ENCODE measurements around the gene CRELD1. TPM values are rescaled to one million over a fixed set of nuclear protein-coding genes. Genes with fewer than 3 reads are reported as not detected.

CRELD1 gene
- total and polyA plus RNA-seq, 9 of the 15 experiments (the other 6 are each of a cell fraction or from before 2014, with no cell fraction given), result 3.3 to 25.8 (median 16.5) TPM

GRCh38 chr3:9957214-9957613 lies 23.6 kb downstream of the CRELD1 start (continued):
- TF ChIP-seq STAG1 (CRISPR knock-in tag; IDR thresholded peaks at IDR 0.05; ENCODE audit: borderline replicate concordance) (no peak), FOXK2 (conservative IDR thresholded peaks at IDR 0.05 in 1 of 2, IDR thresholded peaks at IDR 0.05 in 1 of 2; ENCODE audit: low read depth in 2 of 2) (no peak), L3MBTL2 (IDR thresholded peaks at IDR 0.05) (peak; percentile 90), NUFIP1 (IDR thresholded peaks at IDR 0.05; ENCODE audit: partially characterized antibody) (no peak), ZNF592 (IDR thresholded peaks at IDR 0.05) (peak; percentile 28; the same call in 1 of the 2 replicates), HDAC1 (IDR thresholded peaks at IDR 0.05) (0 out of 4 replicates have a peak, but pooled peaks of 1 of the 2 experiments have one; percentile 32), MCM3 (IDR thresholded peaks at IDR 0.05) (no peak), SRSF9 (IDR thresholded peaks at IDR 0.05; ENCODE audit: borderline replicate concordance, low read depth, low read length) (no peak), ZFP1 (CRISPR knock-in tag; IDR thresholded peaks at IDR 0.05) (no peak), ZNF165 (CRISPR knock-in tag; IDR thresholded peaks at IDR 0.05; ENCODE audit: borderline replicate concordance) (no peak), RAD21 (CRISPR knock-in tag; conservative IDR thresholded peaks at IDR 0.05 in 1 of 2, IDR thresholded peaks at IDR 0.05 in 1 of 2) (0 out of 4 replicates have a peak, but pooled peaks of 1 of the 2 experiments have one; percentile 13), ZNF584 (CRISPR knock-in tag; IDR thresholded peaks at IDR 0.05; ENCODE audit: low read depth) (no peak), ATF3 (IDR thresholded peaks at IDR 0.05) (no peak), ATF3 (CRISPR knock-in tag; conservative IDR thresholded peaks at IDR 0.05) (no peak), ZNF41 (CRISPR knock-in tag; conservative IDR thresholded peaks at IDR 0.05) (no peak), ZNF280A (IDR thresholded peaks at IDR 0.05; ENCODE audit: low read depth, partially characterized antibody) (no peak), SAFB2 (IDR thresholded peaks at IDR 0.05; ENCODE audit: borderline replicate concordance, low read depth, low read length, severe bottlenecking) (no peak), MNT (conservative IDR thresholded peaks at IDR 0.05) (peak; percentile 65 to 67), DPF2 (IDR thresholded peaks at IDR 0.05) (no peak)
